Adipose tissue (tissue), 3 donors: ENCODE data around the gene FOXN4. TPM values are rescaled to one million over a fixed set of nuclear protein-coding genes. Genes with fewer than 3 reads are reported as not detected.

Experiments used
- H3K27ac ChIP-seq: one replicate; pipeline ENCODE4 v1.5.1; 2013; ENCODE audit warnings: low read depth, low read length
- WGBS, 3 donors: extraction: QIAGEN DNeasy Blood & Tissue Kit; methylation state at CpG; one replicate each; pipeline ENCODE4 v1.1.7; 2013; 5-methylcytosine and 5-hydroxymethylcytosine counted together
- polyA plus RNA-seq, 3 donors: library from polyadenylated mRNA; stranded (reverse); fragments of 200-250 nt; gene quantifications; one replicate each; pipeline ENCODE4 v1.2.3, GENCODE V29; 2013
- donor health status: healthy with polysubstance abuse.
- donor health status: Bipolar disorder and iron deficiency.
- donor health status: healthy.

Gene FOXN4
- polyA plus RNA-seq, 3 donors: 0.04 TPM; not detected in 2

GRCh38 chr12:109267361-109267760 is 41.7 kb downstream of the FOXN4 start:
- WGBS, 3 donors: 90 to 93% (median 92%) methylated on average over 14 of the region's 14 CpGs

GRCh38 chr12:109266106-109266879 is 42.8 kb downstream of the FOXN4 start:
- no peak overlapping the region for H3K27ac ChIP-seq
- WGBS, 3 donors: 88 to 91% (median 89%) methylated on average over 16 of the region's 16 CpGs

More at GRCh38 chr12:109267361-109267760, 41.7 kb downstream of the FOXN4 start:
- H3K27ac ChIP-seq: no peak overlapping the region

DNA sequence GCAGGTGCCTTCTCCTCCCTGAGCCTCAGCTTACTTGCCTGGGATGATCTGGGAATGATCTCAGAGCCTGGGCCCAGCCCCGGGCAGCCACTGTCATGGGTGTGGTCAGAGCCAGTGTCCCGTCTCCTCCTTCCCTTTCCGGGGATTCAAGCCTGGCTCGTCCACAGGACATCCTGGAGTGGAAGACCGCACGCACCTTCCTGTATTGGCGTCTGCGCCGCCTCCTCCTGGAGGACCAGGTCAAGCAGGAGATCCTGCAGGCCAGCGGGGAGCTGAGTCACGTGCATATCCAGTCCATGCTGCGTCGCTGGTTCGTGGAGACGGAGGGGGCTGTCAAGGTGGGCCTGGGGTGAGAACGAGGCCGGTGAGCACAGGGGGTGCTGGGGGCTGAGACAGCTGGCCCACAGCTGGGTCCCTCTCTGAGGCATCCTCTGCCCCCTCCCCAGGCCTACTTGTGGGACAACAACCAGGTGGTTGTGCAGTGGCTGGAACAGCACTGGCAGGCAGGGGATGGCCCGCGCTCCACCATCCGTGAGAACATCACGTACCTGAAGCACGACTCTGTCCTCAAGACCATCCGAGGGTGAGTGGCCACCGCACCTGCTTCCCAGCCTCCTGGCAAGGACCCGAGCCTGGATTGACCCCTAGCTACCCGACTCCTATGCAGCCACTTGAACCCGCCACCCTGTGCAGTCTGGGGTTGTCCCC is 44.0 kb downstream of the FOXN4 start:
- WGBS, 3 donors: 83 to 89% (median 84%) methylated on average over 27 of the region's 27 CpGs
- H3K27ac ChIP-seq: no peak overlapping the region

- no peak overlapping the region for H3K27ac ChIP-seq
- WGBS, 3 donors: 47 to 61% (median 54%) methylated on average over 23 of the region's 23 CpGs
Measured at GRCh38 chr12:109264095-109264942, 44.8 kb downstream of the FOXN4 start.

- H3K27ac ChIP-seq: no peak overlapping the region
- 97 to 100% (median 97%) methylated on average over 3 of the region's 3 CpGs for WGBS, 3 donors
Measured at GRCh38 chr12:109263439-109263838, 45.6 kb downstream of the FOXN4 start.

DNA sequence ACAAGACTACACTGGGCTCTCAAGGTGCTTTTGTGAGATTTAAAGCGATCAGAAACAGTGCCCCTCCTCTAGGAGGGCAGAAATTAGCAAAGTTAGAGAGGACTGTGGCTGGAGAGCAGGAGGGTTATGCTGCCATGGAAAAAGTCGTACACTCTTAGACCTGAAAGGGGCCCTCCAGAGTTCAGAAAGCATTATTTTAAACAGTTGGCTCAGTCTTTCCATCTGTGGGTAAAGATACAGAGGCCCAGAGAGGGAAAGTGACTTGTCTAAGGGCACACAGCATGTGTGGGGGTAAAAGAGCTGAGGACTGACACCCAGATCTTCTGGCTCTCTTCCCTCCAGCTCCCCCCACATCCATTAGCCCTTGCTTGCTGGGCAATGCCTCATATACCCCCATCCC is 47.1 kb downstream of the FOXN4 start:
- no peak overlapping the region for H3K27ac ChIP-seq
- WGBS, 3 donors: 89 to 91% (median 90%) methylated on average over 2 of the region's 2 CpGs

- WGBS, 3 donors: 96 to 97% (median 96%) methylated on average over 1 of the region's 1 CpG
- no peak overlapping the region for H3K27ac ChIP-seq
Measured at GRCh38 chr12:109261087-109261486, 48.0 kb downstream of the FOXN4 start.

DNA sequence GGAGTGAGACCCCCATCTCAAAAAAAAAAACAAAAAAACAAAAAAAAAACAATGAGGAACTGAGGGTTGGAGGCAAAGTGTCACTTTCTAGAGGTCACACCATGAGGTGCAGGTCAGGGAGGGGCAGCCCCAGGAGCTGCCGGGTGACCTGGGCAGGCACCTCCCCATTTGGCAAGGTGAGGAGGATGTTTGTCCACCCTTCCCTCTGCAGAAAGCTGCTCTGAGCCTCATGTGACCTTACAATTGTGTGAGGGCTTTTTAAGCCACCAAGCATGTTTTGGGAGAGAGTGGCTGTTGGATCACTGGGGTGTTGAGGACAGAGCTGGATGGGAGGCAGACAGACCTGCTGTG is 49.6 kb downstream of the FOXN4 start:
- 67 to 90% (median 80%) methylated on average over 1 of the region's 1 CpG for WGBS, 3 donors
- no peak overlapping the region for H3K27ac ChIP-seq

DNA sequence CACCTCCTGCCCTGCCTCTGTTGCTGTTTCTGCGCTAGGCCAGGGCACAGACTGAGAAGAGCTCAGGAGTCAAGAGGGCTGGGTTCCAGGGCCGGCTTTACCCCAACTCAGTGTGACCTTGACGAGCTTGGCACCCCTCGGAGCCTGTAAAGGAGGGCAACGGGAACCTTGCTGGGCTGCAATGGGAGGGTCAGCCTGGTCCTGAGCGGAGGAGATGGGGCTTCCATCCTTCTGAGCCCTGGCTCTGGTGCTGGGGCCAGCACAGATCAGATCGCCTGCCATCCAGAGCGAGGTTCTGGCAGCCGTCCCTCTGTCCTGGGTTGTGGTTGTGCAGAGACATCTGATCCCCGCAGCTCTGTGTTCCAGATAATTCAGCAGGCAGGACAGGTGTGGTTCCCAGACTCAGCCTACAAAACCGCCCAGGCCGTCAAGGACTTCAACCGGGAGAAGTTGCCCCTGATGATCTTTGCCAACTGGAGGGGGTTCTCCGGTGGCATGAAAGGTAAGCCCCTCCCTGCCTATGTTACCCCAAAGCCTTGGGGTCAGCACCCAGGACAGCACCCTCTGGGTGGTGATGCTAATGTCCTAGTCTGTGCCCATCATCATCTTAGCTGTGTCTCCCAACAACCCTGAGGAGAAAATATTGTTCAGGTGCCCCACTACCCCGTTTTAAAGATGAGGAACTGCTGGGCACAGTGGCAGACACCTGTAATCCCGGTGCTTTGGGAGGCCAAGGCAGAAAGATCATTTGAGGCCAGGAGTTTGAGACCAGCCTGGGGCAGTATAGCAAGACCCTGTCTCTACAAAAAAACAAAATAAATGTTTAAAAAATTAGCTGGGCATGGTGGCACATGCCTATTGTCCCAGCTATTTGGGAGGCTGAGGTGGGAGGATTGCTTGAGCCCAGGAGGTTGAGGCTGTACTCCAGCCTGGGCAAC is 50.2 kb downstream of the FOXN4 start:
- no peak overlapping the region for H3K27ac ChIP-seq
- WGBS, 3 donors: 81 to 89% (median 88%) methylated on average over 16 of the region's 16 CpGs

- 82 to 92% (median 85%) methylated on average over 6 of the region's 6 CpGs for WGBS, 3 donors
- H3K27ac ChIP-seq: no peak overlapping the region
Measured at GRCh38 chr12:109258201-109258600, 50.9 kb downstream of the FOXN4 start.

DNA sequence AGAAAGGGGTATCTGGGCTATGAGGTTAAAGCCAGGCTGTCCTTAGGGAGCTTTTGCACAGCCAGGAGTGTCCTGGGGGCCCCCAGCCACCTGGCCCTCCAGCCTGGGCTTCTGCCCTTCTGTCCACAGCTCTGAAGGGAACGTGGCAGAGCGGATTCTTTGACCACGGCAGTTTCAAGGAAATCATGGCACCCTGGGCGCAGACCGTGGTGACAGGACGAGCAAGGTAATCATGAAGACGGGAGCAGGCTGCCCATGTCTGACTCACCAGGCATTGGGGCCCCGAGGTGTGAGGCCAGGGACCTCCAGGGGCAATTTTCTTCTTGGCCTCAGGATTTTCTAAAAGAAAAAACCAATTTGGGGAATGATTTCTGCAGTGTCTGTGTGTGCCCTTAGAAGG is 53.1 kb downstream of the FOXN4 start:
- no peak overlapping the region for H3K27ac ChIP-seq
- WGBS, 3 donors: 84 to 92% (median 92%) methylated on average over 8 of the region's 8 CpGs

DNA sequence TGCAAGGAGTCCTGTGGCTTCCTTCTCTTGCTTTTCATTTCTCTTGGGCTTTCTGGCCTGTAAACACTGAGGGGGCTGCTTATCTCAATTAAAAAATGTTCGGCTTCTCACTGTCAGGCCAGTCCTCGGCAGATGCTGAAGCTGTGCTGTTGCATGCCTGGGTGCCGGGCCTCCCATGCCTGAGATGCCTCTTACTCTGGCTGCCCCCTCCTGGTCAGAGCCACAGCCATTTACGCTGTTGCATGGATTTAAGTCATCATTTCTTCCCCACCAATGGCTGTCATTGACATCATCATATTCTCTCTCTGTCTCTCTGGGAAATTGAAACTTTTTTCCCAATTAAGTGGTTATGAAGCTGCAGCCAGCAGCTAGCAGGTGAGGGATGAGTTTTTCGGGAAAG is 53.7 kb downstream of the FOXN4 start:
- WGBS, 3 donors: 86 to 96% (median 95%) methylated on average over 5 of the region's 5 CpGs
- no peak overlapping the region for H3K27ac ChIP-seq

DNA sequence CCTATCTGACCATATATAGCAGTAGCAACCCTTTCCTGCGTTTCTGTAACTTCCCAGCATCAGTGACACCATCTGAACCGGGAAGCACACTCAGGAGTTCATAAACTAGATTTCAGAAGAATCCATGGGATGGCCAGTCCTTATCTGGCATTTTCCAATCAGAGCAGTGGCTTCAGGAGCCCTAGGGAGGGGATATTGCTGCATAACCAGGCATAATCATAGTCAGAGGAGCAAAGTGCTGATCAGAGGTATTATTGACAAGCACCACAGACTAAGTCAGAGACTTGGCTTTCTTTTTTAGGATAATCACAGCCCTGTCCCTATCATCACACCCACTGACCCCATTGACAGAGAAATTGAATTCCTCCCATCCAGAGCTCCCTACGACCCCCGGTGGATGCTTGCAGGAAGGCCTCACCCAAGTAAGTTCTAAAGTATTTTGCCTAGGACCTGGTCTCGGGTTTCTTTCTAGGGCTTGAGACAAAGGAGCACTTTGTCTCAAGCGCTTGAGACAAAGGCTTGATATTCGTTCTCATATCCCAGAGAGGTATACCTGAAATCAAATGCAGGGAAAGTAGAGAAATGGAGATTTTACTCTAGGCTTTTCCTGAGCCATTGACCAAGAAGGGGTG is 55.1 kb downstream of the FOXN4 start:
- 96 to 99% (median 97%) methylated on average over 7 of the region's 7 CpGs for WGBS, 3 donors

DNA sequence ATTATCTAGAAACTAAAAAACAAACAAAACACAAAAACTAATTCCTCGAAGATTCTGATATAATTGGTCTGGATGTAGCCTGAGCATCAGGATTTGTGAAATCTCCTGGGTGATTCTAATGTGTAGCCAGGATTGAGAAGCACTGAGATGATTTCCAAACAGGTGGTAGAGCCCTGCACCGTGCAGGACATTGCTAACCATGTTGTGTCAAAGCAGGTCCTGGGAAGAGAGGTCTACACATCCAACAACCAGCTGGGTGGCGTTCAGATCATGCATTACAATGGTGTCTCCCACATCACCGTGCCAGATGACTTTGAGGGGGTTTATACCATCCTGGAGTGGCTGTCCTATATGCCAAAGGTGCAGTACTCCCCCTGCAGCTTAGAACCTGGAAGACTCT is 56.3 kb downstream of the FOXN4 start:
- H3K27ac ChIP-seq: no peak overlapping the region
- WGBS, 3 donors: 95 to 96% (median 96%) methylated on average over 4 of the region's 4 CpGs

More for the DNA sequence above, 55.1 kb downstream of the FOXN4 start:
- H3K27ac ChIP-seq: no peak overlapping the region

GRCh38 chr12:109250523-109250922 is 58.6 kb downstream of the FOXN4 start:
- no peak overlapping the region for H3K27ac ChIP-seq
- WGBS, 3 donors: 80 to 96% (median 92%) methylated on average over 1 of the region's 1 CpG

DNA sequence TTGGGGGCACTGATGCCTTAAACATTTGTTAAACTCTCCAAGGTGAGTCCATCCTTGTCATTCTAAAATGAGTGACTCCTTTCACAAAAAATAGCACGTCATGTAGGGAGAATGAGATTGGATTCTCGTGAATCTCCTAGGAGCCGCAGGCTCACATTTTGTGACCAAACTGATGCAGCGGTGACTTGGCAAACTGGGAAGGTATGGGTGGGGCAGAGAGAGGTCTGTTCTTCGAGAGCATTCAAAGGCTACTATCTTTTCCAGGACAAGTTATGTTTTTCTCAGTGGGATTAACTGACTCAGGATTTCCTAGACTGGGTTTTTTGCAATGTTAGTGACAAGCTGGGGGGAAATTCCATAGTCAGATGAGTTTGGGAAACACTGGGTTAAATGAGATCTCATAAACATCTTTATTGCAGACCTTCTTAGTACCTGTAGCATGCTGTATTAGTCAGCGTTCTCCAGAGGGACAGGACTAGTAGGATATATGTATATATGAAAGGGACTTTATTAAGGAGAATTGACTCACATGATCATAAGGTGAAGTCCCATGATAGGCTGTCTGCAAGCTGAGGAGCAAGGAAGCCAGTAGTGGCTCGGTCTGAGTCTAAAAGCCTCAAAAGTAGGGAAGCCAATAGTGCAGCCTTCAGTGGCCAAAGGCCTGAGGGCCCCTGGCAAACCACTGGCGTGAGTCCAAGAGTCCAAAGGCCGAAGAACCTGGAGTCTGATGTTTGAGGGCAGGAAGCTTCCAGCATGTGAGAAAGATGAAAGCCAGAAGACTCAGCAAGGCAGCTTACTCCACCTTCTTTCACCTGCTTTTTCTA is 61.0 kb downstream of the FOXN4 start:
- 57 to 82% (median 79%) methylated on average over 9 of the region's 9 CpGs for WGBS, 3 donors

DNA sequence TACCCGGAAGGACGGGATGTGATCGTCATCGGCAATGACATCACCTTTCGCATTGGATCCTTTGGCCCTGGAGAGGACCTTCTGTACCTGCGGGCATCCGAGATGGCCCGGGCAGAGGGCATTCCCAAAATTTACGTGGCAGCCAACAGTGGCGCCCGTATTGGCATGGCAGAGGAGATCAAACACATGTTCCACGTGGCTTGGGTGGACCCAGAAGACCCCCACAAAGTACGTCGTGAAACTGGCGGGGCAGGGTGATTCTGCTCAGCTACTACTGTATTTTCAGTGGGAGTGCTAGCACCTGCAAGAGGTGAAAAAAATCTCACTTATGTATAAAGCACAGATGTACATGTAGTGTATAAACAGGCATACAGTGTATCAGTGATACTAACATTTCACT is 62.9 kb downstream of the FOXN4 start:
- no peak overlapping the region for H3K27ac ChIP-seq
- 90 to 97% (median 94%) methylated on average over 15 of the region's 15 CpGs for WGBS, 3 donors

More for the DNA sequence above, 61.0 kb downstream of the FOXN4 start:
- no peak overlapping the region for H3K27ac ChIP-seq
